GM12872 (cell line): ENCODE measurements around the gene RRP12.

Experiments used
- CTCF ChIP-seq: IDR thresholded peaks from 3 replicates; pipeline ENCODE4 v1.5.1; 2011; ENCODE audit warnings: low read depth, mild to moderate bottlenecking, low read length, moderate library complexity; ENCODE audit not compliant: insufficient read depth

RRP12 gene

GRCh38 chr10:97435211-97435610 lies 34.1 kb upstream of the RRP12 start:
- no peak for TF ChIP-seq CTCF

GRCh38 chr10:97434557-97434956 lies 33.4 kb upstream of the RRP12 start:
- TF ChIP-seq CTCF = no peak

GRCh38 chr10:97434055-97434454 lies 32.9 kb upstream of the RRP12 start:
- TF ChIP-seq CTCF = no peak

GRCh38 chr10:97428572-97428981 lies 27.4 kb upstream of the RRP12 start:
- TF ChIP-seq CTCF = no peak

- no peak for TF ChIP-seq CTCF
Measured at GRCh38 chr10:97427571-97428179, 26.5 kb upstream of the RRP12 start.

GRCh38 chr10:97426776-97427570 lies 25.8 kb upstream of the RRP12 start:
- TF ChIP-seq CTCF = no peak

- TF ChIP-seq CTCF = peak; percentile 81
Measured at GRCh38 chr10:97425964-97426775, 25.0 kb upstream of the RRP12 start, which contains the start of gene PGAM1. Gene PGAM1, plus strand, starts transcription at chr10:97426191. Its CDS starts 117 bp downstream, at chr10:97426308.
